HG03097 (cell line): ENCODE measurements around the gene UBE2I.

Experiments
- ATAC-seq: cut with Tn5 transposase; IDR thresholded peaks from one replicate; pipeline ENCODE4 v1.9.1; 2021; ENCODE audit not compliant: unreplicated experiment, low FRiP score

Gene UBE2I

GRCh38 chr16:1355591-1355990 lies 46.2 kb downstream of the UBE2I start:
- no peak for ATAC-seq

DNA sequence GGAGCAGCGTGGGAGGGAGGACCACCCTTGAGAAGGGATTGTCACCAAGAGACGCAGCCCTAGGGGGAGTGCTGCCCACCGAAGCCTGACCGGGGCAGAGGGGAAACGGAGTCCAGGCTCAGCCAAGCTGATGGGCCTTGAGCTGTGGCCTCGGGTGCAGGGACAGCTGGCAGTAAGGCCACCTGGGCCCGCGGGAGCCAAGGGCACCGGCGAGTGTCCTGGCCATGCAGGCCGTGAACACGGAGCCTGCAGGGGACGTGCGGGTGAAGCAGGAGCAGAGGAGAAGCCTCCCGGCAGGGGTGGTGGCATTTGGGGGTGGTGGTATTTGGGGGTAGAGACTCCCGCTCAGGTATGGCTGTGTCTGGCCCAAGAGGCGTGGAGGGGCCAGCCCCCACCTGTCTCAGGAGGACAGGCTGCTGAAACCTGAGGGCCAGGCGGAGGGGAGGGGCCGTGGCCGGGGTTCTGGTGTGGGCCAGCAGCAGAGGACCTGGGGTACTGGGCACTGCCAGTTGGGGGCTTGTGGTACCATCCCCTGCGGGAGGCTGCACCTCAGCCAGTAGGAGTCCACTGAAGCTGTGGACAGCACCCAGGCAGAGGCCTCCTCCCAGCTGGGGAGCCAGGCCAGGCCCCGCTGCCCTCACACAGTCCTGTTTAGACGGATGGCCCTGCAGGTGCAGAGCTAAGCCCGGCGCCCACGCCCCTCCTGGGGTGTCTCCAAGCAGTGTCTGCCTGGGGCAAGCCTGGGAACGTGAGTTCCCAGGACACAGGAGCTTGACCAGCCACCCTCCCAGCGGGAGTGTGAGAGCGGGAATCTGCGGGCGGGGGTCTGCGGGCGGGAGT lies 46.8 kb downstream of the UBE2I start:
- no peak for ATAC-seq

- ATAC-seq = no peak
Observed at GRCh38 chr16:1357906-1358566, 48.6 kb downstream of the UBE2I start.

DNA sequence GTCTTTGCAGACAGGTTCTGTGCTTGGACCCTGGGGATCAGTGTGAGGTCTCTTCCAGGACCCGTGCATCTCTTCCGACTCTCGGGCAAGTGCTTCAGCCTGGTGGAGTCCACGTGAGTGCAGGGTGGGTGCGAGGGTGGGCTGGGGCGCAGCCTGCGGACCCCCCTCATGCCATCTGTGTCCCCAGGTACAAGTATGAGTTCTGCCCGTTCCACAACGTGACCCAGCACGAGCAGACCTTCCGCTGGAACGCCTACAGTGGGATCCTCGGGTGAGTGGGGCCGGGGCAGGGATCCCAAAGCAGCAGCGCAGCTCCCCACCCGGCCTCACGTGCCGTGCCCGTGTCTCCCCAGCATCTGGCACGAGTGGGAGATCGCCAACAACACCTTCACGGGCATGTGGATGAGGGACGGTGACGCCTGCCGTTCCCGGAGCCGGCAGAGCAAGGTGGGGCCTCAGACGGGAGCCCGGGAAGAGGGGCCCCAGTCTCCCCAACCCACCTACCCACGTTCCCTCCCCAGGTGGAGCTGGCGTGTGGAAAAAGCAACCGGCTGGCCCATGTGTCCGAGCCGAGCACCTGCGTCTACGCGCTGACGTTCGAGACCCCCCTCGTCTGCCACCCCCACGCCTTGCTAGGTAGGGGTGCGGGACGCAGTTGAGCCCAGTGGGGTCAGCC lies 52.4 kb downstream of the UBE2I start:
- ATAC-seq = no peak

DNA sequence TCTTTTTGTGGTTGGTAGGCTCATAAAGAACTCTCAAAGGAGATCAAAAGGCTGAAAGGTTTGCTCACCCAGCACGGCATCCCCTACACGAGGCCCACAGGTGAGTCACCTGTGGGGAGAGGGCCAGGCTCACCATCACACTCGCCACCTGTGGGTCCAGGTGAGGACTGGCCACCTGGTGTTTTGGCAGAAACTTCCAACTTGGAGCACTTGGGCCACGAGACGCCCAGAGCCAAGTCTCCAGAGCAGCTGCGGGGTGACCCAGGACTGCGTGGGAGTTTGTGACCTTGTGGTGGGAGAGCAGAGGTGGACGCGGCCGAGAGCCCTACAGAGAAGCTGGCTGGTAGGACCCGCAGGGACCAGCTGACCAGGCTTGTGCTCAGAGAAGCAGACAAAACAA lies 53.4 kb downstream of the UBE2I start:
- no peak for ATAC-seq

- ATAC-seq = no peak
Observed at GRCh38 chr16:1363501-1364041, 54.1 kb downstream of the UBE2I start.

DNA sequence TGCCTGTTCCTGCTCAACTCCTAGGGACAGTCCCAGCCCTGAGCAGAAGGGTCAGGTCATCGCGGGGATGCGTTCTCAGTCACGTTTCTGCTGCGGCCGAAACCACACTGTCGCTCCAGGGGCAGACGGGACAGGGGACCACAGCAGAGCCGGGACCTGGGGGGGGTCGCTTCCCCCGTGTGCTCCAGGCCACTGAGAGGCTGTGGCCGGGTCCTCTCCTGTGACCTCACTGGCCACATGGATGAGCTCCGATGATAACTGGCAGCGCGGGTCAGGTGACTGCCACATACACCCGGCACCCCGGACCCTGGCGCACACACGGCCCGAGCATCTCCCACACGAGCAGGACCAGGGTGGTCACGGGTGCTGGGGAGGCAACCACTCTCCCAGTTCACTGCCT lies 55.1 kb downstream of the UBE2I start:
- ATAC-seq = no peak

DNA sequence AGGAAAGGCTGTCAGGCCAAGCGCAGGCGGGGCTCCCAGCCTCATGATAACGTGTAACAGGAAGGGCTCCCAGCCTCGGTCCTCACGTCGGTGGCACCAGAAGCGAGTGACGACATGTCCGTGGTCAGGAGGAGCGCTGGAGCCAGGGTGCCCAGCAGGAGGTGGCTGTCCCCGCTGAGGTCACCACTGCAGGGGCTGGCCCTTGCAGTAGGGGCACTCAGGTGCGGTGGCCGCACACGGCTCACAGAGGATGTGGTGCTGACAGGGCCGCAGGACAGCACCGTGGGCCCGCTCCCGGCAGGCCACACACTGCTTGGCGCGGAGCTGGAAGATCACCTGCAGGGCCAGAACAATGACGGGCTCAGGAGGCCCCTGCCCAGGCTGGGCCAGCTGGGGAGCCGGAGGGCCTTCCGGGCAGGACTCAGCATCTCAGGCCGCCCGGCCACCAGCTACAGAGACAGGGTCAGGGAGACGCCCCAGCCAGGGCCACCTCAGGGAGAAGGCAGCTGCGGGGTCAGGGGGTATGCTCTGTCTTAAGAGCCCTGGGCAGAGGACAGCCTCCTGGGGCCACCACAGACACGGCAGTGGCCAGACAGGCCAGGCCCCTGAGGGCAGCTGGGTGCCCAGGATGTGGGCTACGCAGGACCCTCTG lies 56.8 kb downstream of the UBE2I start:
- no peak for ATAC-seq

DNA sequence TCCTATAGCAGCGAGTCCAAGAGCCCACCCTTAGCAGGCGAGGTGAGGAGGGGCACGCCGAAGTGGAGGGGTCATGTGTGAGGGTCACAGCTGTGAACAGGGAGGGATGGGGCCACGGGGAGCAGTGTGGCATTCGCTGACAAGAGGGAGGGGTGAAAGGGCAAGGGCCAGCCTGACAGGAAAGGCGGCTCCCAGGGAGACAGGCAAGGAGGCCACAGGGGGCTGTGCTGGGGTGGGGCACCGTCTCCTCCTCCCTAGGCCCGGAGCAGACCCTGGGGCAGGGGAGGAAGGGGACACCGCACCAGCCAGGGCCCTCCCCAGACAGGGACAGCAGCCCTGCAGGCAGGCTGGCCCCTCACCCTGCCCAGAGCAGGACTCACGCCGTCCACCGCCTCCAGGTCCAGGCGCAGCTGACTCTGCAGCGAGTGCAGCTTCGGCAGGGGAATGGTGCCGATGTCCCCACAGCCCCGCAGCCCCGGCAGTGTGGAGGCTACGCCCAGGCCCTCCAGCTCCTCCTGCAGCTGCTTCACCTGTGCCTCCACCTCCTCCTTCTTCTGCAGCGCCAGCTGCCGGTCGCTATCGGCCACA lies 57.4 kb downstream of the UBE2I start:
- ATAC-seq = no peak

- no peak for ATAC-seq
Observed at GRCh38 chr16:1367486-1368174, 58.2 kb downstream of the UBE2I start.

GRCh38 chr16:1371054-1371978 lies 61.9 kb downstream of the UBE2I start:
- no peak for ATAC-seq

DNA sequence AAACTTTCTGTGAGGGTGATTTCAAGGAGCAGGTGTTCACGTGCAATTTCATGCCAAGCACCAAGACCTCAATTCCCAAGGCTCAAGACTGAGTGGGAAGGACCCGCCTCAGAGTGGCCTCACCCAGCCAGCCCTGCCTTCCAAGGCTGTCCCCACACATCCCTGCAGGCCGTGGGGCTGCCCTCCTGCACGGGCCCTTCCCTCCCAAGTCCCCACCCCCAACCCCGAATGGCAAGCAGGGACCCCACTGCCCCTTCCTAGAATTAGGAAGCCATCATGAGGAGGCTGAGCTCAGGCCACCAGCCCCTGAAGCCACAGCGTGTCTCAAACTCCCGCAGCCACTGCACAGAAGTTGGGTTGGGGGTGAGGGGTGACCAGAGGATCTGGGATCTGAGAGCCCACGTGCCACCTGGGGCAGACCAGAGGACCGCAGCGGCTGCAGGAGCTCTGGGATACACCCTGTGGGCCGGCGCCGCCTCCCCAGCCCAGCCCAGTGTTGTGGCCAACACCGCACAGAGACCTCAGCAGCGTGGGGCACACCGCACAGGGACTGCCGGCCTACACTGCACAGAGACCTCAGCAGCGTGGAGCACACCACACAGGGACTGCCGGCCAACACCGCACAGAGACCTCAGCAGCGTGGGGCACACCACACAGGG lies 63.0 kb downstream of the UBE2I start:
- ATAC-seq = no peak

- no peak for ATAC-seq
Observed at GRCh38 chr16:1374418-1375297, 65.2 kb downstream of the UBE2I start.

DNA sequence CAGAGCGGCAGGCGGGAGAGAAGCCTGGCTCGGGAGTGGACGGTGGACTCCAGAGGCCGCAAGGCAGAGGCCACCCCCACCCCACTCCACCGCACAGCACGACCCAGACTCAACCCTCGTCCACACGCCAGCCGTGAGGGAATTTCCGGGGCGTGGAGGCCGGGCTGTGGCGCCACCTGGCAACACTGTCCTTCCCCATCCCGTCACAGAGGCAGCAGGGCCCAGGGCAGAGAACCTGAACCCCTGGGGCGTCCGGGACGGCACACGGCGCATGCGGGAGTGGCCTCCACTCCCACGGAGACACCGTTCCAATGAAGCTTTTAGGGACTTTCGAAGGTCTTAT lies 65.8 kb downstream of the UBE2I start:
- ATAC-seq = no peak

DNA sequence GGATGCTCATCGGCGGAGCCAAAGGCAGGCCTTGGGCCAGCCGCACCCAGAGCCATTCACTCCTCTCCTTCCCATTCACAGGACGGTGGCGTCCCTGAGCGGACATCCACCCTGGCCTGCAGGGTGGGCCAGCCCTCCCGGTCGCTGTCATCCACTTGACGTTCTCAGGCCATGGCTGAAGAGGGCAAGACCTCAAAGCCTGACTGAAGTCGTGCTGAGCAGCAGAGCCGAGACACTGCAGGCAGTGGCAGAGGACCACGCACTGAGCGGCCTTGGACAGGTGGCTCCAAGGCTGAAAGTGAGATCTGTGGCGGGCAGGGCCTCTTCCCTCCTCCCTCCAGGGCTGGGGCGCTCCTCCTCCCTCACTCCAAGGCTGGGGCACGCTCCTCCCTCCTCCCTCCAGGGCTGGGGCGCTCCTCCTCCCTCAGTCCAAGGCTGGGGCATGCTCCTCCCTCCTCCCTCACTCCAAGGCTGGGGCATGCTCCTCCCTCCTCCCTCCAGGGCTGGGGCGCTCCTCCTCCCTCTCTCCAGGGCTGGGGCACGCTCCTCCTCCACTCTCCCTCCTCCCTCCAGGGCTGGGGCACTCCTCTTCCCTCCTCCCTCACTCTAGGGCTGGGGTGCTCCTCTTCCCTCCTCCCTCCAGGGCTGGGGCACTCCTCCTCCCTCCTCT lies 66.4 kb downstream of the UBE2I start:
- no peak for ATAC-seq
